Measurements from ENCODE around the gene RNF208. TPM values are rescaled to one million over a fixed set of nuclear protein-coding genes. Genes with fewer than 3 reads are reported as not detected.

Gene RNF208
- total RNA-seq: not detected in 2 replicates

GRCh38 chr9:137222190-137223077 lies at the start of gene RNF208:
RNF208 (minus strand) TSS chr9:137222240; CDS start chr9:137221212, 1,028 bp downstream.

DNA sequence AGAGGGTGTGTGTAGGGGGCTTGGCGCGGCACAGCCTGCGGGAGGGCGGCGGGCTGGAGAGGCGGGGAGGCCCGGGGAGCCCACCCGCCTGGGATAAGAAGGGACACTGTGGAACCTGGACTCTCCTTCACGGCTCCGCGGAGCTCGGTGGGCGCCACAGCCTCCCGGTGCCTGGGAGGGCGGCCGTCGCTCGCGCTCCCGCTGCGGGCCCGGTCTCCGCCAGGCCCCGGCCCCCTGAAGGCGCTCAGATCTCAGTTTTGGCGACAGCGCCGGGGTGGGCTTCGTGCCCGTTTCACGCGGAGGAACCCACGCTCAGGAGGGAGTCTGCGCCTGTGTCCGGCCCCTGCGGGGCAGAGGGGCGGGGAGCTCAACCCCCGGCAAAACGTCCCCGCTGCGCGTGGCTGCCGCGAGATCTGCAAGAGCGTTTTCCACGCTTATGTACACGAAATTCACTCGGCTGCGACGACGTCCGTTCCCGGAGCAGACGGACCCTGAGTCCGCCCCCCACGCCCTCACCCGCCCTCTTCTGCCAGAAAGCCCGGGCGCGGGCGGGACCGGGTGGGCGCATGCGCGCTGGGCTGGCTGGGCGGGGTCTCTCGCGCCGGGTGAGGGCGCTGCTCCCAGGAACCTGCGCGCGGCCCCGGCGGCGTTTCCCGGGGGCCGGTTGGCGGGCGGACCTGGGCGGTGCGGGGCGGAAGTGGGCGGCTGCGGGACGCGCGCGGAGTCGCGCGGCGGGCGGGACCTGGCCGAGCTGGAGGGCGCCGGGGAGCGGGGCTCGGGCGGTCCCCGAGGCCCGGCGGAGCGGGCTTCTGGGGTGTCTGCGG lies 32.8 kb upstream of the RNF208 start, which contains the start of gene NELFB:
NELFB (plus strand) TSS at position 704 of the 824 bp plus-strand sequence.

DNA sequence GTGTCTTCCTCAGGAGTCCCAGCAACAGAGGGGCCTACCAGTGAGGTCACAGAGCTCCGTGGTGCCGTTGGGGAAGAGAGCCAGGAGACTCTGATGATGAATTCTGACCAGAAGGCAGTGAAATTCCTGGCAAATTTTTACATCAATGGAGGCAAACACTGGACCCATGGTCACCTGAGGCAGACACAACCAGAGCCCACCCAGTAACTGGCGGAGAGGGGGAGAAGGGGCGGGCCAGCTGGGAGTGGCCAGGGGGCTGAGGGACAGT lies 29.1 kb upstream of the RNF208 start, which contains the start of gene STPG3:
STPG3 (plus strand) TSS at position 93 of the 268 bp plus-strand sequence; CDS start at position 94, 1 bp downstream.

GRCh38 chr9:137240841-137241489 lies 18.9 kb upstream of the RNF208 start, which contains the start of gene TUBB4B:
TUBB4B (plus strand) TSS chr9:137241287; CDS start chr9:137241361, 74 bp downstream.

GRCh38 chr9:137230705-137231371 lies 8.8 kb upstream of the RNF208 start, which contains the start of gene SLC34A3:
SLC34A3 (plus strand) TSS chr9:137230901; CDS start chr9:137231703, 802 bp downstream.

DNA sequence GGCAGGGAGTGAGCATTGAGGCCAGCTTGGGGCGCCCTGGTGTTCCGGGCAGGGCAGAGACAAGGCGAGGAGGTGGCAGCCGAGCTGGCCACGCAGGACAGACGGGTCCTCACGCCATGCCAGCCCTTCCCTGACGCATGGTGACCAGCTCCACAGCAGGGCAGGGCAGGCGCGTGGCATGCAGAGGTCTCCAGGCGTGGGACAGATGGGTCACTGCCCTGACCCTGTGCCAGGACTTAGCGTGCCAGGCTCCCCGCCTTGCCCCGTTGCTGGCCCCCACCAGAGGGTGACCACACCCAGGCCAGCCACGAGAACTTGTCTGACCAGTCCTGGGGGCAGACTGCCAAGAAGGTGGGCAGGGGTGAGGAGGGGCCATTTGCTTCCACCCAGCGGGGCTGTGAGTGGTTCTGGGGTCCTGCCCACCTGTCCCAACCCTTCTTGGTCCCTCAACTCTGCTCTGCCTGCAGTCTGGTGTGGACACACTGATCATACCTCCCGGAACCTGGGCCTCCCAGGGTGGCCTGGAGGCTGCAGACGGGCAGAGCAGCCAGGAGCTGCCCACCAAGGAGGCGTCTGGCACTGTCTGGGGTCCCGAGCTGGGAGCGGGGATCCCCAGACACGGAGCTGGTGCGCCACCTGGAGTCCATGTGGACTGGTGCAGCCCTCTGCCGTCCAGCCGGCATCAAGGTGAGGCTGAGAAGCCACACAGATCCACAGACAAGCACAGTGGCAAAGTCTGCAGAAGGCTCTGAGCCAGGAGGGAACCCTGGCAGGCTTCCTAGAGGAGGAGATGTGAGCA lies 5.2 kb upstream of the RNF208 start, which contains the start of gene RNF224:
RNF224 (plus strand) TSS at position 449 of the 799 bp plus-strand sequence. CDS start 834 bp downstream, outside the sequence.

GRCh38 chr9:137224830-137225694 lies 3.0 kb upstream of the RNF208 start, which contains the start of gene CYSRT1:
CYSRT1 (plus strand) TSS chr9:137225174; CDS start chr9:137225622, 448 bp downstream.

DNA sequence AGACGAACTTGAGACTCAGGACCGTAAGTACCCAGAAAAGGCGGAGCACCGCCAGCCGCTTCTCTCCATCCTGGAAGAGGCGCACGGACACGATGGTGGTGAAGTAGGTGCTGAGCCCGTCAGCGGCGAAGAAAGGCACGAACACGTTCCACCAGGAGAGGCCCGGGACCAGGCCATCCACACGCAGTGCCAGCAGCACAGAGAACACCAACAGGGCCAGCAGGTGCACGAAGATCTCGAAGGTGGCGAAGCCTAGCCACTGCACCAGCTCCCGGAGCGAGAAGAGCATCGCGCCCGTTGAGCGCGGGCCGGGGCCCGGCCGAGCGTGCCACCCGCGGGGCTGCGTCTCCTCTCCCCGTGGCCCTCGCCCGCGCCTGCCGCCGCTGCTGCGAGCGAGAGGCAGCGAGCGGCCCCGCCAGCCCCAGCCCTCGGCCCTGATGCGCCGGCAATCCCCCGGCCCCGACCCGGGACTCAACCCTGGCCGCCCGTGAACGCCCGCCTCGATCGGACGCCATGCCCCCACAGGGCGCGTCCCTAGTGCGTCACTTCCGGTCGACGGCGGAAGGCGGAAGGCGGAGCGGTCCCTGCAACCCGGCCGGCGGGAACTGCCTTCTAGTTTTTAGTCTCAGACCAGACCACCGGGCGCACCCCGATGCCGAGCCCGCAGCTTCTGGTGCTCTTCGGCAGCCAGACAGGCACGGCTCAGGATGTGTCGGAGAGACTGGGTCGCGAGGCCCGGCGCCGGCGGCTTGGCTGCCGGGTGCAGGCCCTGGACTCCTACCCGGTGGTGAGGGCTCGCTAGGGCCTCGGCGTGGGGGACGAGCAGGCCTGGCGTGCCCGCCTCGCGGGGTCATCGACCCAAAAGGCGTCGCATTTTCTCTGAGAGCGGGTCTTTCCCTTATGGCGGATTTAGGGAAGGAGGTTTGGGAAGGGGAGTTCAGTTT lies 16.6 kb downstream of the RNF208 start, which contains the start of the genes NDOR1 and TMEM203:
NDOR1 (plus strand) TSS at position 575 of the 944 bp plus-strand sequence; CDS start at position 653, 78 bp downstream.
TMEM203 (minus strand) TSS at position 523 of the 944 bp plus-strand sequence; CDS start at position 289, 234 bp downstream.

DNA sequence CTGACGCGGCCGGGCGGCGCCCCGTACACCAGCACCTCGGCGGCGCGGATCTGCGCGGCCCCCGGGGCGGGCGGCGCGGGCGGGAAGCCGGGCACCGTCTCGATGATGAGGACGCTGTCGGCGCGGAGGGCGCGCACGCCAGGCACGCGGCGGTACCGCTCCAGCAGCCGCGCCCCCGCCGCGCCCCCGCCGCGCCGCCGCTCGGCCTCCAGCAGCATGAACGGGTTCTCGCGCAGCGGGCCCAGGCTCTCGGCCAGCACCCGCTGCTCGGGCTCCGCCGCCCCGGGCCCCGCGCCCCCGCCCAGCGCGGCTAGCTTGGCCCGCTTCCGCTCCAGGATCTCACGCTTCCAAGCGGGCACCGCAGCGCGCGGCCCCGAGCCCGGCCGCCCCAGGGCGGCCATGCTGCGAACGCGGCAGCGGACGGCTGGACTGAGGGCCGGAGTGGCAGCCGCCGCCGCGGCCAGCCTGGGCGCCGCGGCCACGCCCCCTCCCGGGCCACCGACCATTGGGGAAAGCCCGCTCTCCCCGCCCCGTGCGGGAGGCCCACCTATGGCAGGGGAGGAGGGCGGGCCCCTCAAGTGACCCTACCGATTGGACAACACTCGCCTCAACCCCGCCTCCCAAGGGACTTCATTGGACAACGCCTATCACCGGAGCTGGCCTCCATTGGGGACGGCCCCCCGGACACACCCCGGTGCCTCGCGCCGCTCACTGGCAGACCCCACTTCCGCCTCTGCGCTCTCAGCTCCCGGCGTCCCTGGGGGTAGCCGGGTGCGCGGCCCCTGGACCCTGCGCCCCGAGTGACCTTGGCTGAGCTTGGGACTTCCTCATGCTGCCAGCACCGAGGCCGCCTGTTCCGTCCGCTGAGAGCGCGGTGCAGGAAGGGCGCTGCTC lies 21.5 kb downstream of the RNF208 start, which contains the start of gene TPRN:
TPRN (minus strand) TSS at position 431 of the 894 bp plus-strand sequence; CDS start at position 401, 30 bp downstream.

DNA sequence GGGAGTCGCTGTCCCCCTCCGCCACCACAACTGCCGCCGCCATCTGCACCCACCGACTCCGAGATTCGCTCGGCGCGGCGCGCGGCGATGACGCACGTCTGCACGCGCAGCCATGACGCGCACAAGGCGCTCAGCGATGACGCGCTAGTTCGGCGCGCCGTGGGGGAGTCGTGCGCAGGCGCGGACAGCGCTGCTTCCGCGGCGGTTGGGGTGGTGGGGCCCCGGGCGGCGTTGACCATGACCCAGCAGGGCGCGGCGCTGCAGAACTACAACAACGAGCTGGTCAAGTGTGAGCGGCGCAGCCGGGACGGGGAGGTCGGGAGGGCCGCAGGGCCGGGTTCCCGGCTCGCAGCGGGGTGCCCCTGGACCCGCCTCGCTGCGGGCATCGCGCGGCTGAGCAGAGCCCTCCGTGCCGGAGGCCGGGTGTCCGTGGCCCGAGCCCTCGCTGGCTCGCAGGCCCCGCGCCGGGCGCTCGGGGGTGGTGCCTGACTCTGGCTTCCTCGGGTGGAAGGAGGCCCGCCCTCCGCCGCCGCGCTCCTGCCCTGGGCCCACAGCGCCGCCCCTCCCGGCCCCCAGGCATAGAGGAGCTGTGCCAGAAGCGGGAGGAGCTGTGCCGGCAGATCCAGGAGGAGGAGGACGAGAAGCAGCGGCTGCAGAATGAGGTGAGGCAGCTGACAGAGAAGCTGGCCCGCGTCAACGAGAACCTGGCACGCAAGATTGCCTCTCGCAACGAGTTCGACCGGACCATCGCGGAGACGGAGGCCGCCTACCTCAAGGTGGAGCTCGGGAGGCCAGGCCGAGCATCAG lies 33.3 kb downstream of the RNF208 start, which contains the start of the genes ANAPC2 and SSNA1:
ANAPC2 (minus strand) TSS at position 71 of the 807 bp plus-strand sequence; CDS start at position 43, 28 bp downstream.
SSNA1 (plus strand) TSS at position 187 of the 807 bp plus-strand sequence; CDS start at position 238, 51 bp downstream.

Other genes with a start within 250 kb of the RNF208 start
- 304 and 428 TPM in 2 replicates for gene PTGDS, start 244.7 kb downstream of the RNF208 start, total RNA-seq
- 1.4 and 2.2 TPM in 2 replicates for gene LCNL1, start 239.2 kb downstream of the RNF208 start, total RNA-seq
- 36.9 and 65.2 TPM in 2 replicates for gene PAXX, start 229.8 kb downstream of the RNF208 start, total RNA-seq
- 11.9 and 74.5 TPM in 2 replicates for gene CLIC3, start 225.7 kb downstream of the RNF208 start, total RNA-seq
- gene ABCA2, start 194.0 kb downstream of the RNF208 start, total RNA-seq: 14.5 and 18.3 TPM in 2 replicates
- gene FUT7, start 190.2 kb downstream of the RNF208 start, total RNA-seq: not detected in 2 replicates
- gene NPDC1, start 176.1 kb downstream of the RNF208 start, total RNA-seq: 54.4 and 67.6 TPM in 2 replicates
- 0.09 and 0.12 TPM in 2 replicates for gene ENTPD2, start 168.2 kb downstream of the RNF208 start, total RNA-seq
- gene SAPCD2, start 151.7 kb downstream of the RNF208 start, total RNA-seq: 0.34 and 0.70 TPM in 2 replicates
- 12.0 and 13.6 TPM in 2 replicates for gene UAP1L1, start 144.7 kb downstream of the RNF208 start, total RNA-seq
- gene MAN1B1, start 135.3 kb downstream of the RNF208 start, total RNA-seq: 61.3 and 66.3 TPM in 2 replicates
- 106 and 123 TPM in 2 replicates for gene DPP7, start 107.5 kb downstream of the RNF208 start, total RNA-seq
- not detected in 2 replicates for gene GRIN1, start 83.1 kb downstream of the RNF208 start, total RNA-seq
- gene LRRC26, start 52.2 kb downstream of the RNF208 start, total RNA-seq: not detected in 2 replicates
- not detected in 2 replicates for gene TMEM210, start 50.2 kb downstream of the RNF208 start, total RNA-seq
- gene ANAPC2, start 33.7 kb downstream of the RNF208 start, total RNA-seq: 10.4 and 10.9 TPM in 2 replicates
- gene SSNA1, start 33.6 kb downstream of the RNF208 start, total RNA-seq: 65.7 and 87.8 TPM in 2 replicates
- gene TPRN, start 21.5 kb downstream of the RNF208 start, total RNA-seq: 12.4 and 16.1 TPM in 2 replicates
- 30.5 and 33.1 TPM in 2 replicates for gene TMEM203, start 16.6 kb downstream of the RNF208 start, total RNA-seq
- gene NDOR1, start 16.5 kb downstream of the RNF208 start, total RNA-seq: 8.8 and 11.2 TPM in 2 replicates
- gene CYSRT1, start 2.9 kb upstream of the RNF208 start, total RNA-seq: 0.17 TPM in 1 of 2 replicates, not detected in the other
- gene RNF224, start 5.3 kb upstream of the RNF208 start, total RNA-seq: not detected in 2 replicates
- gene SLC34A3, start 8.7 kb upstream of the RNF208 start, total RNA-seq: not detected in 2 replicates
- 115 and 248 TPM in 2 replicates for gene TUBB4B, start 19.0 kb upstream of the RNF208 start, total RNA-seq
- not detected in 2 replicates for gene STPG3, start 29.0 kb upstream of the RNF208 start, total RNA-seq
- gene NELFB, start 33.1 kb upstream of the RNF208 start, total RNA-seq: 33.8 and 44.2 TPM in 2 replicates
- gene TOR4A, start 55.5 kb upstream of the RNF208 start, total RNA-seq: 4.6 and 15.5 TPM in 2 replicates
- gene NRARP, start 80.0 kb upstream of the RNF208 start, total RNA-seq: 0.35 and 3.4 TPM in 2 replicates
- gene EXD3, start 200.9 kb upstream of the RNF208 start, total RNA-seq: 4.9 and 17.6 TPM in 2 replicates
- 0.17 and 0.23 TPM in 2 replicates for gene NOXA1, start 201.2 kb upstream of the RNF208 start, total RNA-seq
- not detected in 2 replicates for gene ENTPD8, start 219.1 kb upstream of the RNF208 start, total RNA-seq
- 60.7 and 64.3 TPM in 2 replicates for gene NSMF, start 237.1 kb upstream of the RNF208 start, total RNA-seq

Data from pericardium fibroblast (primary cell).